GM19328 (cell line): ENCODE data around the gene MICU1.
"Not testable (repeated sequence)": the region's sequence is repeated elsewhere in the genome, so short reads cannot be mapped to it uniquely, and the experiment has no call there.

Experiments used
- ATAC-seq: cut with Tn5 transposase; IDR thresholded peaks from one replicate; pipeline ENCODE4 v1.9.1; 2021; ENCODE audit warnings: mild to moderate bottlenecking, moderate library complexity; ENCODE audit not compliant: unreplicated experiment

MICU1 gene

GRCh38 chr10:72460284-72460876 lies 165.5 kb downstream of the MICU1 start:
- no peak for ATAC-seq

GRCh38 chr10:72459301-72459700 lies 166.6 kb downstream of the MICU1 start:
- no peak for ATAC-seq

- ATAC-seq = no peak
These were observed 169.8 kb downstream of the MICU1 start for GRCh38 chr10:72455889-72456595.

- ATAC-seq = no peak
These were observed 175.9 kb downstream of the MICU1 start for GRCh38 chr10:72449941-72450441.

- no peak for ATAC-seq
These were observed 180.0 kb downstream of the MICU1 start for GRCh38 chr10:72445851-72446250.

GRCh38 chr10:72442969-72443368 lies 182.9 kb downstream of the MICU1 start:
- not testable (repeated sequence) for ATAC-seq

- ATAC-seq = no peak
These were observed 190.3 kb downstream of the MICU1 start for GRCh38 chr10:72435570-72435969.

- ATAC-seq = not testable (repeated sequence)
These were observed 194.9 kb downstream of the MICU1 start for GRCh38 chr10:72430936-72431335.

- no peak for ATAC-seq
These were observed 195.9 kb downstream of the MICU1 start for GRCh38 chr10:72429931-72430330.

- no peak for ATAC-seq
These were observed 198.9 kb downstream of the MICU1 start for GRCh38 chr10:72426986-72427385.

- no peak for ATAC-seq
These were observed 200.7 kb downstream of the MICU1 start for GRCh38 chr10:72425133-72425532.

GRCh38 chr10:72424561-72424960 lies 201.3 kb downstream of the MICU1 start:
- ATAC-seq = no peak

GRCh38 chr10:72423426-72423825 lies 202.5 kb downstream of the MICU1 start:
- no peak for ATAC-seq

- ATAC-seq = no peak
These were observed 203.9 kb downstream of the MICU1 start for GRCh38 chr10:72421885-72422540.

- ATAC-seq = no peak
These were observed 206.6 kb downstream of the MICU1 start for GRCh38 chr10:72419241-72419640.

- ATAC-seq = no peak
These were observed 207.2 kb downstream of the MICU1 start for GRCh38 chr10:72418679-72419078.

GRCh38 chr10:72417971-72418370 lies 207.9 kb downstream of the MICU1 start:
- ATAC-seq = no peak

GRCh38 chr10:72416661-72417060 lies 209.2 kb downstream of the MICU1 start:
- ATAC-seq = no peak

GRCh38 chr10:72414642-72415041 lies 211.2 kb downstream of the MICU1 start:
- ATAC-seq = no peak

- no peak for ATAC-seq
These were observed 216.7 kb downstream of the MICU1 start for GRCh38 chr10:72409167-72409566.

- ATAC-seq = no peak
These were observed 217.8 kb downstream of the MICU1 start for GRCh38 chr10:72407927-72408600.
